ENCODE data around the gene THAP4. TPM values are rescaled to one million over a fixed set of nuclear protein-coding genes. Genes with fewer than 3 reads are reported as not detected.

The THAP4 gene
- total RNA-seq, 1 experiment from 2014 or later = 71.2 TPM

GRCh38 chr2:241548451-241548835 is 88.5 kb downstream of the THAP4 start:
- TF ChIP-seq RAD21 (IDR thresholded peaks at IDR 0.05; ENCODE audit: low read depth) (no peak), CBX3 (IDR thresholded peaks at IDR 0.05; ENCODE audit: low read depth) (no peak)
- Histone ChIP-seq H3K27ac (ENCODE audit: low read depth, low read length) (no peak overlapping the region), H3K79me2 (ENCODE audit: insufficient read depth, low read length) (no peaks in the 10 kb centered on the region), H3K9ac (ENCODE audit: low read length) (no peak overlapping the region), H3K27me3 (ENCODE audit: insufficient read depth, low read length) (no peaks in the 10 kb centered on the region), H4K20me1 (ENCODE audit: insufficient read depth) (no peaks in the 10 kb centered on the region), H2AFZ (ENCODE audit: low read depth, low read length, poor library complexity, severe bottlenecking) (no peak overlapping the region), H3K4me2 (ENCODE audit: low read length) (peak overlapping the region; percentile 51), H3K4me1 (ENCODE audit: control insufficient read depth in 1 of 2, insufficient read depth in 2 of 2, low read length in 2 of 2) (peaks cover 9 to 32% of the 10 kb centered on the region in 2 experiments), H3K36me3 (ENCODE audit: control insufficient read depth in 1 of 2, insufficient read depth in 2 of 2, low read length in 2 of 2) (no peaks in the 10 kb centered on the region), H3K4me3 (replicated peaks in 1 of 2; ENCODE audit: low read depth in 1 of 2, low read length in 2 of 2) (no peak overlapping the region), H3K9me2 (ENCODE audit: insufficient read depth) (no peaks in the 10 kb centered on the region), H3K9me3 (ENCODE audit: control insufficient read depth in 1 of 2, insufficient read depth in 1 of 2, low read depth in 1 of 2, low read length in 2 of 2) (no peaks in the 10 kb centered on the region)
- BruUV-seq (replicated peaks) = no TSS peak
- no peak for ATAC-seq
- intact Hi-C loops (cut with micrococcal nuclease) = loop anchor here (5.0 kb wide), 1 partner anchor 184 kb away; the partner anchor contains the start of gene D2HGDH
- DNase-seq (ENCODE audit: low read depth, low spot score) = no peak
- ChIA-PET CTCF (no interaction called here), POLR2A (no interaction called here), RAD21 (ENCODE audit: low non-redundant PET in 1 of 2, low total read pairs in 2 of 2, uncharacterized antibody in 2 of 2, unreplicated experiment in 2 of 2) (no interaction called here)

DNA sequence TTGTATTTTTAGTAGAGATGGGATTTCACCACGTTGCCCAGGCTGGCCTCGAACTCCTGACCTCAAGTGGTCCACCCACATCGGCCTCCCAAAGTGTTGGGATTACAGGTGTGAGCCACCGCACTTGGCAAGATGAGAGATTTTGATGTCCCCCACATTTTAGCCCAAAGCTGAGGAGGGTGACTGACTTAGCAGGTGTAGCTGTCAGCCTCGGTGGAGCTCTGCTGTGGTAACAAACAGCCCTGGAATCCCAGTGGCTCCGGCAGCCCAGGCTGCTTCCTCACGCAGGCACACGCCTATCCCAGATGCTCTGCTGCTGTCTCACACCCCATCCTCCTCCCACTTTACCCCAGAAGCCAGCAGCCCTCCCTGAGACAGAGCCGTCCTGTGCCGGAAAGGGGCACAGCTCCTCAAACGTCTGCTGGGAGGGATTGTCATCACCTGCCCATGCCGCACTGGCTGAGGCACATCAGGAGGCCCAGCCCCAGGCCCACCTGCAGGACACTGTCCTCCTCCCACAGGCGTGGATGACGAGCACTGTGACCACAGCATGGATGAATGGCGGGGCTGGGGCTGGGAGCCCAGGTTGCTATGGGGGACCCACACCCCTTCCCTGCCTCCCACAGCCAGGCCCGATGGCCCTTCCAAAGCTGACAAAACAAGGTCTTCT is 89.0 kb downstream of the THAP4 start:
- Histone ChIP-seq H3K4me1 (ENCODE audit: control insufficient read depth in 1 of 2, insufficient read depth in 2 of 2, low read length in 2 of 2) (peaks cover 9 to 37% of the 10 kb centered on the region in 2 experiments), H3K9me2 (ENCODE audit: insufficient read depth) (no peaks in the 10 kb centered on the region), H3K9me3 (ENCODE audit: control insufficient read depth in 1 of 2, insufficient read depth in 1 of 2, low read depth in 1 of 2, low read length in 2 of 2) (no peaks in the 10 kb centered on the region), H2AFZ (ENCODE audit: low read depth, low read length, poor library complexity, severe bottlenecking) (no peak overlapping the region), H4K20me1 (ENCODE audit: insufficient read depth) (no peaks in the 10 kb centered on the region), H3K27me3 (ENCODE audit: insufficient read depth, low read length) (no peaks in the 10 kb centered on the region), H3K9ac (ENCODE audit: low read length) (no peak overlapping the region), H3K79me2 (ENCODE audit: insufficient read depth, low read length) (no peaks in the 10 kb centered on the region), H3K4me3 (replicated peaks in 1 of 2; ENCODE audit: low read depth in 1 of 2, low read length in 2 of 2) (no peak overlapping the region), H3K36me3 (ENCODE audit: control insufficient read depth in 1 of 2, insufficient read depth in 2 of 2, low read length in 2 of 2) (no peaks in the 10 kb centered on the region), H3K4me2 (ENCODE audit: low read length) (no peak overlapping the region), H3K27ac (ENCODE audit: low read depth, low read length) (no peak overlapping the region)
- ChIA-PET POLR2A (no interaction called here), CTCF (no interaction called here), RAD21 (ENCODE audit: low non-redundant PET in 1 of 2, low total read pairs in 2 of 2, uncharacterized antibody in 2 of 2, unreplicated experiment in 2 of 2) (no interaction called here)
- BruUV-seq (replicated peaks) = no TSS peak
- DNase-seq (ENCODE audit: low read depth, low spot score) = no peak
- intact Hi-C loops (cut with micrococcal nuclease) = loop anchor here (5.0 kb wide), 1 partner anchor 184 kb away; the partner anchor contains the start of gene D2HGDH
- TF ChIP-seq FOSL1 (IDR thresholded peaks at IDR 0.05; ENCODE audit: low read depth) = no peak
- TF ChIP-seq EZH2 (IDR thresholded peaks at IDR 0.05) = no peak
- no peak for TF ChIP-seq ZFX (IDR thresholded peaks at IDR 0.05)
- no peak for TF ChIP-seq RAD21 (IDR thresholded peaks at IDR 0.05; ENCODE audit: low read depth)
- no peak for ATAC-seq

Measured in HCT116 (cell line).